Epithelial cell of proximal tubule (primary cell): Measurements from ENCODE around the gene ESPL1. TPM values are rescaled to one million over a fixed set of nuclear protein-coding genes. Genes with fewer than 3 reads are reported as not detected.

ENCODE experiments used
- DNase-seq: peaks from one replicate; pipeline ENCODE4 v3.0.0-alpha.2; 2011; ENCODE audit warnings: low read depth
- H3K4me3 ChIP-seq: 2 replicates; pipeline ENCODE4 v1.5.1; 2011; ENCODE audit warnings: low read depth, mild to moderate bottlenecking, low read length
- total RNA-seq: library from RNA; depleted of rRNA; stranded (reverse); fragments of >200 nt; gene quantifications from 2 replicates; pipeline ENCODE4 v1.2.3, GENCODE V29; 2015
- TF ChIP-seq, protein P1 (sequence below): conservative IDR thresholded peaks from 2 replicates; pipeline ENCODE4 v1.5.1; 2012; ENCODE audit warnings: low read depth, mild to moderate bottlenecking, low read length

ESPL1 gene
- total RNA-seq, 1 donor from 2014 or later = 40.1 TPM

- TF ChIP-seq, protein P1, sequence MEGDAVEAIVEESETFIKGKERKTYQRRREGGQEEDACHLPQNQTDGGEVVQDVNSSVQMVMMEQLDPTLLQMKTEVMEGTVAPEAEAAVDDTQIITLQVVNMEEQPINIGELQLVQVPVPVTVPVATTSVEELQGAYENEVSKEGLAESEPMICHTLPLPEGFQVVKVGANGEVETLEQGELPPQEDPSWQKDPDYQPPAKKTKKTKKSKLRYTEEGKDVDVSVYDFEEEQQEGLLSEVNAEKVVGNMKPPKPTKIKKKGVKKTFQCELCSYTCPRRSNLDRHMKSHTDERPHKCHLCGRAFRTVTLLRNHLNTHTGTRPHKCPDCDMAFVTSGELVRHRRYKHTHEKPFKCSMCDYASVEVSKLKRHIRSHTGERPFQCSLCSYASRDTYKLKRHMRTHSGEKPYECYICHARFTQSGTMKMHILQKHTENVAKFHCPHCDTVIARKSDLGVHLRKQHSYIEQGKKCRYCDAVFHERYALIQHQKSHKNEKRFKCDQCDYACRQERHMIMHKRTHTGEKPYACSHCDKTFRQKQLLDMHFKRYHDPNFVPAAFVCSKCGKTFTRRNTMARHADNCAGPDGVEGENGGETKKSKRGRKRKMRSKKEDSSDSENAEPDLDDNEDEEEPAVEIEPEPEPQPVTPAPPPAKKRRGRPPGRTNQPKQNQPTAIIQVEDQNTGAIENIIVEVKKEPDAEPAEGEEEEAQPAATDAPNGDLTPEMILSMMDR = no peak
- no peak overlapping the region for H3K4me3 ChIP-seq
- DNase-seq = no peak
Observed at GRCh38 chr12:53236443-53237111, 31.5 kb upstream of the ESPL1 start.

GRCh38 chr12:53239643-53240258 is 28.3 kb upstream of the ESPL1 start:
- no peak overlapping the region for H3K4me3 ChIP-seq
- TF ChIP-seq, protein P1 = no peak
- DNase-seq = no peak

- TF ChIP-seq, protein P1 = no peak
- H3K4me3 ChIP-seq = no peak overlapping the region
- no peak for DNase-seq
Observed at GRCh38 chr12:53241623-53242412, 26.3 kb upstream of the ESPL1 start.

- no peak overlapping the region for H3K4me3 ChIP-seq
- DNase-seq = no peak
- TF ChIP-seq, protein P1 = no peak
Observed at GRCh38 chr12:53244337-53244736, 23.8 kb upstream of the ESPL1 start.

DNA sequence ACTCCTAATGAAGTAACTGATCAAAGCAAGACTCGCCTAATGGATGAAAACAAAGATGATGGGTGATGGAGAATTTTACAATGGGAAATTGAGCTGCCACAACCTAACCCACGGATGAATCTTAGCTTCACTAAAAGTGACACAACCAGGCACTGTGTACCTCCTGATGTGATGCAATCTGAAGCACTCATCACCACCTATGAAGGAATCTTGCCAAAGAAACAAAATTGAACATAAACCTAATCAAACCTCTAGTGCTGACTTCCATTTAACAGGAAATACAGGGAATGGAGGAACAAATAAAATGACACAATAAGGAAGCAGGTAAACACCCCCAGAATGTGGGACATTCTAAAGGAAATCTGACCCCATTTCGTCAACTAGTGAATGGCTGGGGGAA is 22.8 kb upstream of the ESPL1 start:
- H3K4me3 ChIP-seq = no peak overlapping the region
- DNase-seq = no peak
- TF ChIP-seq, protein P1 = no peak

GRCh38 chr12:53251477-53252348 is 16.4 kb upstream of the ESPL1 start:
- TF ChIP-seq, protein P1 = peak; percentile 58
- peak overlapping the region; percentile 88 for H3K4me3 ChIP-seq
- DNase-seq = peak; percentile 22
